Prostate gland (tissue), 2 donors: ENCODE measurements around the gene PHACTR2.
"Not testable (repeated sequence)": the region's sequence is repeated elsewhere in the genome, so short reads cannot be mapped to it uniquely, and the experiment has no call there.

Experiments used
- POLR2AphosphoS5 ChIP-seq: sonication (generic); formaldehyde crosslinking; IDR thresholded peaks from one replicate; pipeline ENCODE4 v1.6.1; 2017; ENCODE audit warnings: antibody characterized with exemption
- TF ChIP-seq, protein P1 (sequence below), 4 experiments: fragments of 200-600 bp in 2 of 4; fragments of 450-650 bp in 2 of 4; sonication (generic) in 2 of 4; IDR thresholded peaks; 1 replicate in 3 of 4; 2 replicates in 1 of 4; pipeline ENCODE4 v1.5.1; 2016 to 2019; ENCODE audit warnings: antibody characterized with exemption in 4 of 4, mild to moderate bottlenecking in 2 of 4, moderate library complexity in 2 of 4

DNA sequence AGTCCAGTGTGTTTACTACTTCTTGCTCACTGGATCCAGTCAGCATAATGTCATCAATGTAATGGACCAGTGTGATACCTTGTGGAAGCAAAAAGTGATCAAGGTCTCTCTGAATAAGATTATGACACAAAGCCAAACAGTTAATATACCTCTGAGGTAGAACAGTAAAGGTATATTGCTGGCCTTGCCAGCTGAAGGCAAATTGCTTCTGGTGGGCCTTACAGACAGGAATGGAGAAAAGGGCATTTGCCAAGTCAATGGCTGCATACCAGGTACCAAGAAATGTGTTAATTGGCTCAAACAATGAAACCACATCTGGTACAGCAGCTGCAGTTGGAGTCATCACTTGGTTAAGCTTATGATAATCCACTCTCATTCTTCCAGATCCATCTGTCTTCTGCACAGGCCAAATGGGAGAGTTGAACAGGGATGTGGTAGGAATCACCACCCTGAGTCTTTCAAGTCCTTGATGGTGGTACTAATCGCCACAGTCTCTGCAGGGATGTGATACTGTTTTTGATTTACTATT, 193.5 kb downstream of the PHACTR2 start:
- TF ChIP-seq, protein P1, sequence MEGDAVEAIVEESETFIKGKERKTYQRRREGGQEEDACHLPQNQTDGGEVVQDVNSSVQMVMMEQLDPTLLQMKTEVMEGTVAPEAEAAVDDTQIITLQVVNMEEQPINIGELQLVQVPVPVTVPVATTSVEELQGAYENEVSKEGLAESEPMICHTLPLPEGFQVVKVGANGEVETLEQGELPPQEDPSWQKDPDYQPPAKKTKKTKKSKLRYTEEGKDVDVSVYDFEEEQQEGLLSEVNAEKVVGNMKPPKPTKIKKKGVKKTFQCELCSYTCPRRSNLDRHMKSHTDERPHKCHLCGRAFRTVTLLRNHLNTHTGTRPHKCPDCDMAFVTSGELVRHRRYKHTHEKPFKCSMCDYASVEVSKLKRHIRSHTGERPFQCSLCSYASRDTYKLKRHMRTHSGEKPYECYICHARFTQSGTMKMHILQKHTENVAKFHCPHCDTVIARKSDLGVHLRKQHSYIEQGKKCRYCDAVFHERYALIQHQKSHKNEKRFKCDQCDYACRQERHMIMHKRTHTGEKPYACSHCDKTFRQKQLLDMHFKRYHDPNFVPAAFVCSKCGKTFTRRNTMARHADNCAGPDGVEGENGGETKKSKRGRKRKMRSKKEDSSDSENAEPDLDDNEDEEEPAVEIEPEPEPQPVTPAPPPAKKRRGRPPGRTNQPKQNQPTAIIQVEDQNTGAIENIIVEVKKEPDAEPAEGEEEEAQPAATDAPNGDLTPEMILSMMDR (IDR thresholded peaks at IDR 0.05) = not testable (repeated sequence)
- not testable (repeated sequence) for TF ChIP-seq POLR2AphosphoS5
